Prostate gland (tissue), 2 donors: ENCODE measurements around the gene PDGFD.

ENCODE experiments used
- CTCF ChIP-seq, 4 experiments: fragments of 200-600 bp in 2 of 4; fragments of 450-650 bp in 2 of 4; sonication (generic) in 2 of 4; IDR thresholded peaks; 1 replicate in 3 of 4; 2 replicates in 1 of 4; pipeline ENCODE4 v1.5.1; 2016 to 2019; ENCODE audit warnings: antibody characterized with exemption in 4 of 4, mild to moderate bottlenecking in 2 of 4, moderate library complexity in 2 of 4
- POLR2AphosphoS5 ChIP-seq: sonication (generic); formaldehyde crosslinking; IDR thresholded peaks from one replicate; pipeline ENCODE4 v1.6.1; 2017; ENCODE audit warnings: antibody characterized with exemption

- TF ChIP-seq CTCF (IDR thresholded peaks at IDR 0.05) (no peak), POLR2AphosphoS5 (no peak)
These were observed 276.8 kb downstream of the PDGFD start for GRCh38 chr11:103887001-103887658.
